Islet precursor cell (in vitro differentiated cells): ENCODE results near the gene PDCD1.
"Not testable (repeated sequence)": the region's sequence is repeated elsewhere in the genome, so short reads cannot be mapped to it uniquely, and the experiment has no call there.

Experiments used
- DNase-seq: peaks from one replicate; pipeline ENCODE4 v3.0.0-alpha.2; 2018

Gene PDCD1

DNA sequence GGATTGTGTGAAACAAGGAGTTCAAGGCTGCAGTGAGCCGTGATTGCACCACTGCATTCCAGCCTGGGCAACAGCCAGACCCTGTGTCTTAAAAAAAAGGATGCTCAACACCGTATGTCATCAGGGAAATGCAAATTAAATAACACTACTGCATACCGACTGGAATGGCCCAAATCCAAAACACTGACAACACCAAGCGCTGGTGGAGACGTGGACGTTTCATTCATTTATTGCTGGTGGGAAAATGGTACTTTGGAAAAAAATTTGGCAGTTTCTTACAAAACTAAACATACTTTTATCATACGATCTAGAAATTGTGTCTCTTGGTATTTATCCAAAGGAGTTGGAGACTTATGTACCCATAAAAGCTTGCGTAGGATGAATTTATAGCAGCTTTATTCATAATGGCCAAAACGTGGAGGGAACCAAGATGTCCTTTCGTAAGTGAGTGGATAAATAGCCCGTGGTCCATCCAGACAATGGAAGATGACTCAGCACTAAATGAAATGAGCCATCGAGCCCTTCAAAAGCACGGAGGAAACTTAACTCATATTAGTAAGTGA, 25.5 kb downstream of the PDCD1 start:
- peak; percentile 30 for DNase-seq

DNA sequence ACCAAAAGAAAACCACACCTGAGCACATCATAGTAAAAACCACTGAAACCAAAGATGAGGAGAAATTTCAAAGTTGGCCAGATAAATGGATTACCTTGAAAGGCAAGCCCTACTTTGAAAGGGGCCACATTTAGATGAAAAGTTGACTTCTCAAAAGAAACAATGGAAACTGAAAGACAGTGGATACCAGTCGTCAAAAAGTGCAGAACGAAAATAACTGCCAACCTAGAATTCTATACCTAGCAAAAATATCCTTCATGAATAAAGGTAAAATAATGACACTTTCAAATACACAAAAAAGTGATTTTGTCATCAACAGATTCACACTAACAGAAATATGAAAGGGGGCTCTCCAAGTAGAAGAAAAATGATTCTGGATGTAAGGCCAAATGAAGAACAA, 31.3 kb downstream of the PDCD1 start:
- DNase-seq = no peak

DNA sequence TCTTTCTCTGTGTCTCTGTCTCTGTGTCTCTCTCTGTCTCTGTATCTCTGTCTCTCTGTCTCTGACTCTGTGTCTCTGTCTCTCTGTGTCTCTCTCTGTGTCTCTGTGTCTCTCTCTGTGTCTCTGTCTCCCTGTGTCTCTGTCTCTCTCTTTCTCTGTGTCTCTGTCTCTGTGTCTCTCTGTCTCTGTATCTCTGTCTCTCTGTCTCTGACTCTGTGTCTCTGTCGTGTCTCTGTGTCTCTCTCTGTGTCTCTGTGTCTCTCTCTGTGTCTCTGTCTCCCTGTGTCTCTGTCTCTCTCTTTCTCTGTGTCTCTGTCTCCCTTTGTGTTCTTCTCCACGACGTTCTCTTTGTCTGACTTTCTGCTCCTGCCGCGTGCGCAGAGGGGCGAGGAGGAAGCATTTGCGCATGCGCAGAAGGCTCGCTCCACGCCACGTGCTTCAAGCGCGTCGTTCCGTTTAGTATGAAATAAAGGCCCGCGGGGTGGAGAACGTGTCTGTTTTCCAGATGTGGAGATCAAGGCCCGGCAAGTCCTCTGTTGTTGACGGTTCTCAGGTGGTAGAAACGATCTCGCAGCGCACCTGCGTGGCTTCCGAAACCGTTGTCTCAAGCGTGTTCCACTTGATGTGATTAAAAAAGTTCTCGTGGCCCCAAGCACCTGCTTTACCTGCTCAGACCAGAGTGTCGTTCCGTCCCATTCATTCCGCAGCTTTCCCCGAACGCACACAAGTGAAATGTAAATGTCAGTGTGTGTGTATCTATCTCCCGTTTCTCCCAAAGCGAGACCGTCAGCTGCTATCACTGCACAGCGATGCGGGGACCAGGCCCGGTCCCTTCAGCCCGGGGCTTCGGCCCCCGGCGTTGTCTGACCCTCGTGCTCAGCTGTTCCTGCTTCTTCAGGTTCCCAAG, 34.9 kb downstream of the PDCD1 start:
- peak; percentile 37 for DNase-seq

DNA sequence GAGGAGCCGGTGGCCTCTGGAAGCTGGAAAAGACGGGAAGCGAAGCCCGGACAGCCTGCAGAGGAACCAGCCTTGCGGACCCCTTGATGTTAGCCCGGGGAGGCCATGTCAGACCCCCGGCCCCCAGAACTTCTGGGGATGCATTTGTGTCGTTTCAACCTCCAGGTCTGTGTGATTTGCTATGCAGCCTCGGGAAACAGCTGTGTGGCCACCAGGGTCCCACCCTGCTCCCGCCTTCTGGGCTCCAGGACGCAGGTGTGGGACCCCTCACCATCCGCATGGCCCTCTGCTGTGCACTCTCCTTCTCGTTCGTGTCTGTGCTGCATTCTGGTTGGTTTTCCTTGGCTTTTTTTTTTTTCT, 36.5 kb downstream of the PDCD1 start:
- DNase-seq = peak; percentile 38

DNA sequence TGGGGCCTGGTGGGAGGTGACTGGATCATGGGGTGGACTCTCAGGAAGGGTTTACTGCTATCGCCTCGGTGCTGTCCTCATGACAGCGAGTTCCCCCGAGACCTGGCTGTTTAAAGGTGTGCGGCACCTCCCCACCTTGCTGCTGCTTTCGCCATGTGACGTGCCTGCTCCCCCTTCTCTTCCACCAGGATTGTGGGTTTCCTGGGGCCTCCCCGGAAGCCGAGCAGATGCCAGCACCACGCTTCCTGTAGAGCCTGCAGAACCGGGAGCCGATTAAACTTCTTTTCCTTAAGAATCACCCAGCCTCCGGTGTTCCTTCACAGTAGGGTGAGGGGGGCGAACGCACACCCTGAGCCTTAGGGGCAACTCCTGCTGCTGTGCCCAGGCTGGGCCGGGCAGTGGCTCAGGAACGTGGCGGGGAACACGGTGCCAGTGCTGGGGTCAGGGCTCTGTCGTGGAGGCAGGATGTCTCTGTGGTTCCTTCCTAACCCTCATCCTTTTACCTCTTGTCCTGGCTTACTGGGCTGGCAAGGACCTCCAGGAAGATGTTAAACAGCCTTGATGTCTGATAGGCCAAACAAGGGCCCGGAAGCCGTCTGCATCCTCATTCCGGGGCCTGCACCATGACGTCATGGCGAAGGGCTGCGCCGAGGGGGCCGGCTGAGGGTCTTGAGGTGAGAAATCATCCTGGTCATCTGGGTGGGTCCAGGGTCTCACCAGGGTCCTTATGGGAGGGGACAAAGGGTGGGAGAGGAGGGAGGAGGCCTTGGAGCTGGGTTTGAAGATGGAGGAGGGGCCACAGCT, 37.0 kb downstream of the PDCD1 start:
- DNase-seq = peak; percentile 38

DNA sequence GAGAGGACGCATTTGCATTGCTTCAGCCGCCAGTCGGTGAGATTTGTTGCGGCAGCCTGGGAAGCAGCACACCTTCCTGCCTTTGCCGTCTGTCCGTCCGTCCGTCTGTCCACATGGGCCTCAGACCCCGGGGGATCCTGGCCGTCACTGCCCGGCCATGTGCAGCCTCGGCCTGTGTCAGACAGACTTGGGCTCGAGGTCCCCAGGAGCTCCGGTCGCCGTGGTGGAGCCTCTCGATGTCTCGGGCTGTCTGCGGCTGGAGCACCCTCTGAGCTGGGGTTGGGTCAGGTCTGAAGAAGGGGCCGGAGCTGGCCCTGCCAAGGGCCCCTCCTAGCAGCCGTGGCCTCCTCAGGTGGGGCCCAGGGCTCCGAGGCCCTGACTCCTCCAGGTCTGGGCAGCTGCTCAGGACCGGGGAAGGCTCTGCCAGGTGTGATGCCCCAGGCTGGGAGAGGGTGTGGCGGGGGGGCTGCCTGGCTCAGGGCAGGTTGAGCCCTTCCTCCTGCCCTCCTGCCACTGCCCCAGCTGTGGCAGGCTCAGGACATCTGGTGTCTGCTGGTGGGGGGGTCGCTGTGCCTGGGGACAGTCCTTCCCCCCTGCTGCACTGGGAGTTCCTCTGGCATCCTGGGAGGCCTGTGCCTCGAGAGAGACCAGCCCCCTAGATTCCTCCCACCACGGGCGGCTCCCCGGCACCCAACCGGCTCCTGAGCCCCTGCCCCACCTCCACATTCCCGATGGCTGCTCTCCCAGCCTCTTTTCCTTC, 37.9 kb downstream of the PDCD1 start:
- DNase-seq = peak; percentile 48

DNA sequence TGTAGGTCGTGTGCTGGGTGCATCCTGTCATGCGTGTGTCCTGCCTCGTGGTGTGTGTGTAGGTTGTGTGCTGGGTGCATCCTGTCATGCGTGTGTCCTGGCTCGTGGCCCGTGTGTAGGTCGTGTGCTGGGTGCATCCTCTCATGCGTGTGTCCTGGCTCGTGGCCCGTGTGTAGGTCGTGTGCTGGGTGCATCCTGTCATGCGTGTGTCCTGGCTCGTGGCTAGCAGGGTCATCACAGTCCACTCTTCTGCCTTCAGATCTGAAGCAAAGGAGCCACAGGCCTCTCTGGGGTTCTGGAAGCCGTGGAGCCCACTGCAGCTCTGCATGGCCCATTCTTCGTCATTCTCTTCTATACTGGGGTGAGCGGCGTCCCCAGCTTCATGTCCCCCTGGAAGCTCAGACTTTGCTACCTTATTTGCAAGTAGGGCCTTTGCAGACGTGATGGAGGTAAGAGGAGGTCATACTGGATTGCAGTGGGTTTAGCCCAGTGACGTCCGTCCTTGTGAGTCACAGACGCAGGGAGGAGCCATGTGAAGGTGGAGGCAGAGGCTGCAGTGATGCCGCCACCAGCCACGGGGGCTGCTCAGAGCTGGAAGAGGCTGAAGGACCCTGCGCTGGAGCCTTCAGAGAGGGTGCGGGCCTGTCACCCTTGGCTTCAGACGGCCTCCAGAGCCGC, 38.6 kb downstream of the PDCD1 start:
- not testable (repeated sequence) for DNase-seq

DNA sequence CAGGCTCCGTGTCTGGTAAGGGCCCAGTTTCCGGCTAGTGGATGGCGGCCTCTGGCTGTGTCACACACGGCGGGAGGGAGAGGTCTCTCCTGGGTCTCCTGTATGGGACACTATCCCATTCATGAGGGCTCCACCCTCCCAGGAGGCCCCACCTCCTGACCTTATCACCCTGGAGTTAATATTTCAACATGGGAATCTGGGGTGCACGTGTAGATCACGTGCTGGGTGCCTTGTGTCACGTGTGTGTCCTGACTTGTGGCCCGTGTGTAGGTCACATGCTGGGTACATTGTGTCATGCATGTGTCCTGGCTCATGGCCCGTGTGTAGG, 39.8 kb downstream of the PDCD1 start:
- peak; percentile 12 for DNase-seq

DNA sequence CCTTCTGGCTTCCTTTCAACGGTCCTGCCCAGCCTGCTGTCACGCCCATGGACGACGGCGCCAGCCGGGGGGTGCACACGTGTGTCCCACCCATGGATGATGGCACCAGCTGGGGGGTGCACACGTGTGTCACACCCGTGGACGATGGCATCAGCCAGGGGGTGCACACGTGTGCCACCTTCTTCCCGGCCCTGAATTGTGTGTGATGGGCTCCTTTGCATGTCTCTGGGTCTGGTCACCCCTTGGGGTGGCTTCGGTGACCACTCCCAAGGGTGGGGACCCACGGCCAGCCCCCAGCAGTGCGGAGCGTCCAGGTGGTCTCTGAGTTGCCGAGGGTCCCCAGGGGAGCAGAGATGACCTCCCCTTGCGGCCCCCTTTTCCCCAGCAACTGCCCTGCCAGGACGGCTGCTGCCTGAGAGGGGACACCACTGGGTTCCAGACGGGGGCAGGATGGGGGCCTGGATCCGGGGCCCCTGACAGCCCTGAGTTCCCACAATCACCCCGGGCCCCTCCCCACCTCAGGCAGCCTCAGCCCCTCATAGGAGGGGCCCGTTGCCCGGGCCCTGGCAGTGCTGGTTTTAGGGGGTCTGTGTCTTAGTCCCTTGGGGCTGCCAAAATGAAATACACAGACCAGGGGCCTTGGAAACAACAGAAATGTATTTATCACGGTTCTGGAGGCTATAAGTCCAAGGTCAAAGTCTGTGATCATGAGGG, 40.3 kb downstream of the PDCD1 start:
- DNase-seq = peak; percentile 7

DNA sequence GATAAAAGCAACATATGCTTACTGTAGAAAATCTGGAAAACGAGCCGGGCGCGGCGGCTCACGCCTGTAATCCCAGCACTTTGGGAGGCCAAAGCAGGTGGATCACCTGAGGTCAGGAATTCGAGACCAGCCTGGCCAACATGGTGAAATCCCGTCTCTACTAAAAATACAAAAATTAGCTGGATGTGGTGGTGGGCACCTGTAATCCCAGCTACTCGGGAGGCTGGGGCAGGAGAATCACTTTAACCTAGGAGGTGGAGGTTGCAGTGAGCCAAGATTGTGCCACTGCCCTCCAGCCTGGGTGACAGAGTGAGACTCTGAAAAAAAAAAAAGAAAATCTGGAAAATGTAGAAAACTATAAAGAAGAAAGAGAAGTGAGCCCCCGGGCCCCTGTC, 40.9 kb downstream of the PDCD1 start:
- DNase-seq = not testable (repeated sequence)

DNA sequence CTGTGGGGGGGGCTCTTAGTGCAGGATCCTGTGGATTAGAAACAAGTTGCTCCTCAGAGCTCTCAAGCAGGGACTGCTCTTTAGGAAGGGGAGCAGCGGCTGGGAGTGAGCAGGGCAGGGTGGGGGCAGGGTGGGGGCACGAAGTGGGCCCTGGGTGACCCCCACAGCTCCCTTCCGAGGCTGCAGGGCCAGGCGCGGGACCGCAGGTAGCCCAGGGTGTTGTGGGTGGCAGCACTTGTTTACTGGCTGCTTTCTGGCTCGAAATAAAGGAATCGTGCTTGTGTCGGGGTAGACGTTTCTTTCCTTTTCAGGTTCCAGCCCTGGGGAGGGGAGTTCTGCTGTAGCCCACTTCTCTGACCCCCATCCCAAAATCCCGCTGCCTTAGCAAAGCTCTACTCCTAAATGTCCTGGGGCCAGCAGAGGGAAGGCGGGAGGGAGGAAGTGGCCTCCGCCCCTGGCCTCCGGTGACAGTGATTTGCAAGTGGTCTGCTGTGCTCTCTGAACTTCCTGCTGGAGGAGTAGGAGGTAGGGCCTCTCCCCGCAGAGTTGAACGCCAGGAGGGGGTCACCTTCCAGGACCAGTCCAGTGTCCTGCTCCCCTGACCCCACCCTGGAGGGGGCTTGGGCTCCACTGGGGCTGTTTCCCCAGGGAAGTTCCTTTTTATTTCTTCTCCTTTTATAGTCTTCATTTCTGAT, 41.4 kb downstream of the PDCD1 start:
- no peak for DNase-seq

DNA sequence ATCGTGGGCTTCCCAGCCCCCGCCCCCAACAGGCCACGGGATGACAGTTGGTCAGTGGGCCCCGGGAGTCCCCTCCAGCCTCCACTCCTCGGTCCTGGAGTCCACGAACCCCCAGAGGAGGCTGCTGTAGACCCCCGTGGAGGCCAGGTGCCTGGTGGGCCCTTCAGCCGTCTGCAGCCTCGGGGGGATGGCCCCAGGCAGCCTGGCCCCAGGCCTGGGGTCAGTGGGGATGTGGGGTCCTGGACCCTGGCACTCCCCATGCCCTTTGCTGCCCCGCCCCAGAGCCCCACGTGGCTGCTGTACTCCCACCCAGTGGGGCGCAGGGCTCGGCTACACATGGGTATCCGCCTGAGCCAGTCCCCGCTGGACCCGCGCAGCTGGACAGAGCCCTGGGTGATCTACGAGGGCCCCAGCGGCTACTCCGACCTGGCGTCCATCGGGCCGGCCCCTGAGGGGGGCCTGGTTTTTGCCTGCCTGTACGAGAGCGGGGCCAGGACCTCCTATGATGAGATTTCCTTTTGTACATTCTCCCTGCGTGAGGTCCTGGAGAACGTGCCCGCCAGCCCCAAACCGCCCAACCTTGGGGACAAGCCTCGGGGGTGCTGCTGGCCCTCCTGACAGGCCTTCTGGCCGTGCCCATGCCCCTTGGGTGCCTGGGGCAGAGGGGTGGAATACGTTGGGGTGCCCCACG, 42.1 kb downstream of the PDCD1 start:
- DNase-seq = peak; percentile 56

DNA sequence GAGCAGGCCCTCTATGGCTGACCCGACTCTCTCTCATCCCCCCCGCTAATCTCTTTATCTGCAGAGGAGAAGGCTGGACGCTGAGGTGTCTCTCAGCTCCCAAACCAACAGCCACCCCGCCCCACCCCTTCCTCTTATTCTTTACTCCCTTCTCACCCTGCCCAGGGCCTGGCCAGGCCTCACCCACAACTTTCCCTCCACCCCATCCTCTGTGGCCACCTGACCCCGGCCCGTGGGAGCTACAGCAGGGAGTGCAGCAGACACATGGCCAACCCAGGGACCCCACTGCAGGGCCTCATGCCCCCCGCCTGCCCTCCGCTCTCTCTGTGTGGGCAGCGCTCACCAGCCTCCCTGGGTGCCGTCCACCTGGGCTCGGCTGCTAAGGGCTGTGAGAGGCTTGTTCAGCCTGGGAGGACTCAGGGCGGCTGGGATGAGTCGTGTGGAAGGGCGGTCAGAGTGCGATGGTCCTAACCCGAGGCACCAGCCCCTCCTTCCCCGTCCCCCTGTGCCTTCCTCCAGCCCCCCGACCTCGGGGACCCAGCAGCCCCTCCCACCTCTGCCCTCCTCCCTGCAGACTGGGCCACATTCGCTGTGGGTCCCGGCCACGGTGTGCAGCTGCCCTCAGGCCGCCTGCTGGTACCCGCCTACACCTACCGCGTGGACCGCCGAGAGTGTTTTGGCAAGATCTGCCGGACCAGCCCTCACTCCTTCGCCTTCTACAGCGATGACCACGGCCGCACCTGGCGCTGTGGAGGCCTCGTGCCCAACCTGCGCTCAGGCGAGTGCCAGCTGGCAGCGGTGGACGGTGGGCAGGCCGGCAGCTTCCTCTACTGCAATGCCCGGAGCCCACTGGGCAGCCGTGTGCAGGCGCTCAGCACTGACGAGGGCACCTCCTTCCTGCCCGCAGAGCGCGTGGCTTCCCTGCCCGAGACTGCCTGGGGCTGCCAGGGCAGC, 42.9 kb downstream of the PDCD1 start:
- no peak for DNase-seq

DNA sequence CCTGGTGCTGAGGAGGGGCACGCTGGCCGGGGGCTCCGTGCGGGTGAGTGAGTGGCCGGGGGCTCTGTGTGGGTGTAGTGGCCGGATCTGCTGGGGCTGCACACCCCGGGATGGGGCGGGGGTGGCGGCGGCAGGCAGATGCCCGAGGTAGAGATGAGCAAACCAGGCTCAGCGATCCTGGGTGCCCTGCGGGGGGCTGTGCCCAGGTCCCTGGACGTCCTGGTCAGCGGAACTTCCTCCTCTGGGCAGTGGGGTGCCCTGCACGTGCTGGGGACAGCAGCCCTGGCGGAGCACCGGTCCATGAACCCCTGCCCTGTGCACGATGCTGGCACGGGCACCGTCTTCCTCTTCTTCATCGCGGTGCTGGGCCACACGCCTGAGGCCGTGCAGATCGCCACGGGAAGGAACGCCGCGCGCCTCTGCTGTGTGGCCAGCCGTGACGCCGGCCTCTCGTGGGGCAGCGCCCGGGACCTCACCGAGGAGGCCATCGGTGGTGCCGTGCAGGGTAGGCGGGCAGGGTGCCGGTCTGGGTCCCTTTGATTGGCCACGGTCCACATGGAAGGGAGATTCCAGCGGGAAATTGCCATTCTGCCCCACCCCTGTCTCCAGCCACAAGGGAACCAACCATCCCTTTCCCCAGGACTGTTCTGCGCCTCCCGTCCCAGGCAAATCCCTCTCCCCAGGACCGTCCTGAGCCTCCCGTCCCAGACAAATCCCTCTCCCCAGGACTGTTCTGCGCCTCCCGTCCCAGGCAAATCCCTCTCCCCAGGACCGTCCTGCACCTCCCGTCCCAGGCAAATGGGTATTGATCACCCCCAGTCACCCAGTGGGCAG, 43.8 kb downstream of the PDCD1 start:
- no peak for DNase-seq

DNA sequence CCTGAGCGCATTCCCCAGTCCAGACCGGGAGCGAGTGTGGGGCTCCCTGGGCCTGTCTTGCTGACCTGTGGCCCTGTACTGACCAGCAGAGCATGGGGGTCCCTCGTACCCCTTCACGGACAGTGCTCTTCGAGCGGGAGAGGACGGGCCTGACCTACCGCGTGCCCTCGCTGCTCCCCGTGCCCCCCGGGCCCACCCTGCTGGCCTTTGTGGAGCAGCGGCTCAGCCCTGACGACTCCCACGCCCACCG, 44.4 kb downstream of the PDCD1 start:
- DNase-seq = no peak

DNA sequence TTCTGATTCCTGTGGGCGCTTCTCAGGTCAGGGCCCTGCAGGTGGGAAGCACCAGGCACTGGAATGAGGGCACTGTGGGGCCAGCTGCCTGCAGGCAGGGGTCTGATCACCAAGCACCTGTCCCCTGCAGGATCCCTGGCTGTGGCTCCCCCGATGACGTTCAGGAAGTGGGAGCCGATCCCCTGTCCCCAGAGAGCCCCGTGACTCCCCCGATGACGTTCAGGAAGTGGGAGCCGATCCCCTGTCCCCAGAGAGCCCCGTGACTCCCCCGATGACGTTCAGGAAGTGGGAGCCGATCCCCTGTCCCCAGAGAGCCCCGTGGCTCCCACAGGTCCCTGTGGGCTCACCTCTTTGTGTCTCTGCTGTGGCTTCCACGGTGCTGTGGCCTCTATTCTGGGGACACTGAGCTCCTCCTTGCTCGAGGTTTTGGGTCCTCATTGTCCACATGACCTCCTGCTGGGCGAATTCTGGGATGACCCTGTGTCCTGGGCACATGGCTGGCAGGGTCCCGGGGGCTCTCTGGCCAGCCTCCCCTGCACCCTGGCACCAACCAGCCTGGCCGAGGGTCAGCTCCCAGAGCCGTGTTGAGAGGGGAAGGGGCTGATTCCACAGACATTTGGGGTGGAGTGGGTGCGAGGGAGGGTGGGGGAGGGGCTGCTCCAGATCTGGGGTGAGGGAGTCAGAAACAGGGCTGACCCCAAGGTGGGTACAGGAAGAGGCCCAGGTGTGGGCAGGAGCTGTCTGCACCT, 44.9 kb downstream of the PDCD1 start:
- no peak for DNase-seq

DNA sequence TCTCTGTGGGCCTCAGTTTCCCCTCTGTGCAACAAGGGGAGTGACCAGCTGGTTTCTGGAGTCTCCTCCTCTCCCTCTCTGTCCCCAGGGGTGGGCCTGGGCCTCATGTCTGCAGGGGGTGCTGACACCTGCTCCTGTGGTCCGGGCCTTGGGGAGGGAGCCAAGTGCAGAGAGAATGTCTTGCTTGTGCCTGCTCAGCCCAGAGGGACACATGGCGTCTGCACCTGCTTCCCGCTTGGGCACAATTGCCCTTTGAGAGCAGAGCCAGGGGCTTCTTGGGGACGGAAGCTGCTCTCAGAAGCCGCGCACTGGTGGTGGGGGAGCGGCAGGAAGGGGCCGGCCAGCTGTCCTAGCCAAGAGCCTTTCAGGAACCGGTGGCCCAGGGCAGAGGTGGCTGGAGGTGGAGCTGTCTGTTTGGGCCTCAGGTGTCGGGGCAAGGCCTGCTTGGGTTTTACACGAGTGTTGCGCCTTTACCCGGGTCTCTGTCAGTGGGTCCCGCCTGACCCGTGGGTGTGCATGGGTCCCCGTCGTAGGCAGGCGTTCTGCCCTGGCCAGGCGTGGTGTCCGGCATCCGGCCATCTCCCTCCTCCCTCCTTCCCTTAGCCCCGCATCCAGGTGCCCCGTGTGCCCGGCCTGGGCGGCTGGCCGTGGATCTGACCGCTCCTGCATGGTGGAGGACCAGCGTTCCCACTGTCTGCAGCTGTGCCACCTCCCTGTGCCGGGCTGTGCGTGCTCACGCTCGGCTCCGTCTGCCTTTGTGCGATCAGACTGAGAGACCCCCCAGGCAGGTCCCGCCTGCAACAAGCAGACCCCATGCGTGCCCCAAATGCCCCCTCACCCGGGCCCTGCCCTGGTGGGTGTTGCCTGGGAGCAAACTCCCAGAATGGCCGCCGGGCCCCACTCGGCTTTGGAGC, 45.7 kb downstream of the PDCD1 start:
- DNase-seq = no peak
